Heart left ventricle (tissue), 16 donors: ENCODE measurements around the gene AMOTL2. TPM values are rescaled to one million over a fixed set of nuclear protein-coding genes. Genes with fewer than 3 reads are reported as not detected.
A peak's percentile ranks its signal among the peaks of the same experiment; 100 is the strongest.

Experiments used
- ATAC-seq, 4 donors: fragments of 200-7000 bp; cut with Tn5 transposase; one replicate each; pipeline ENCODE4 v1.9.1; 2020 to 2022; ENCODE audit warnings: moderate library complexity in 4 of 4, mild to moderate bottlenecking in 3 of 4, moderate number of reproducible peaks in 1 of 4
- DNase-seq, 5 donors: peaks; one replicate each; pipeline ENCODE4 v3.0.0-alpha.2; 2020
- H3K27ac ChIP-seq, 12 donors: fragments of 200-600 bp; sonication (generic) in 4 of 12; one replicate each; pipeline versions ENCODE4 v1.5.0 to v1.8.0; 2016 to 2022; ENCODE audit warnings: mild to moderate bottlenecking in 2 of 12
- H3K27me3 ChIP-seq, 9 donors: fragments of 200-600 bp; sonication (generic) in 2 of 9; one replicate each; pipeline versions ENCODE4 v1.5.1 to v1.8.0; 2016 to 2022; ENCODE audit warnings: mild to moderate bottlenecking in 3 of 9
- H3K36me3 ChIP-seq, 9 donors: fragments of 200-600 bp; sonication (generic) in 2 of 9; one replicate each; pipeline versions ENCODE4 v1.5.0 to v1.8.0; 2018 to 2022; ENCODE audit warnings: mild to moderate bottlenecking in 2 of 9
- H3K4me1 ChIP-seq, 12 donors: fragments of 200-600 bp; sonication (generic) in 4 of 12; one replicate each; pipeline versions ENCODE4 v1.5.0 to v1.8.0; 2016 to 2022; ENCODE audit warnings: mild to moderate bottlenecking in 3 of 12
- H3K4me3 ChIP-seq, 12 donors: fragments of 200-600 bp; sonication (generic) in 4 of 12; one replicate each; pipeline versions ENCODE4 v1.5.0 to v1.8.0; 2017 to 2022; ENCODE audit warnings: mild to moderate bottlenecking in 9 of 12, moderate library complexity in 4 of 12
- H3K9me3 ChIP-seq, 12 donors: fragments of 200-600 bp; sonication (generic) in 4 of 12; one replicate each; pipeline versions ENCODE4 v1.5.0 to v1.8.0; 2016 to 2022; ENCODE audit warnings: mild to moderate bottlenecking in 1 of 12
- POLR2A ChIP-seq, 2 donors: fragments of 450-650 bp; IDR thresholded peaks; one replicate each; pipeline ENCODE4 v1.6.1; 2017; ENCODE audit warnings: antibody characterized with exemption in 2 of 2, mild to moderate bottlenecking in 2 of 2, moderate library complexity in 2 of 2
- WGBS, 4 donors: extraction: QIAGEN DNeasy Blood & Tissue Kit in 2 of 4; methylation state at CpG; one replicate each; pipeline versions ENCODE4 v1.1.5 to v1.1.7; 2013 to 2018; 5-methylcytosine and 5-hydroxymethylcytosine counted together
- intact Hi-C, 10 donors: fragments of 100-400 bp; cut with DNase I; formaldehyde crosslinking; loops; one replicate each; pipeline versions ENCODE4 v1.11.1 to v1.14.2; 2022
- polyA plus RNA-seq, 2 donors: library from polyadenylated mRNA; stranded (reverse); fragments of 200-250 nt; gene quantifications; one replicate each; pipeline ENCODE4 v1.2.3, GENCODE V29; 2013
- total RNA-seq, 9 donors: library from RNA; depleted of rRNA in 2 of 9; stranded (reverse); fragments of >200 nt in 2 of 9; fragmentation: NEBNext Ultra II Directional in 3 of 9; extraction: Animal tissue kit (Norgen Biotek cat#: 25700) in 3 of 9; gene quantifications; one replicate each; pipeline versions ENCODE4 v1.1.0 to v1.2.4, GENCODE V29; 2016 to 2023
- TF ChIP-seq, protein P1 (sequence below), 12 donors: fragments of 200-600 bp; sonication (generic) in 4 of 12; IDR thresholded peaks; one replicate each; pipeline versions ENCODE4 v1.5.0 to v1.8.0; 2018 to 2022; ENCODE audit warnings: antibody characterized with exemption in 12 of 12, mild to moderate bottlenecking in 5 of 12
- donor health status: ischemic (EF 13 %, LVEDD 7.1; RV severe dilation, severe dysfunction).
- donor health status: healthy with polysubstance abuse.
- donor health status: DM: no; HTN: yes; CAD: no.
- donor health status: DM: no; HTN: no; CAD: no.
- donor health status: ischemic (EF 25% LVEDD 6.9; RV normal size, moderate dysfunction).
- donor health status: ischemic (EF 25% LVEDD 5.7; RV mildly dilated, moderate dysfunction).
- donor health status: healthy.
- donor health status: DM: yes; HTN: yes; CAD: no.
- donor health status: ischemic (EF 35%, LVEDD 5.7; RV mildly dilated, moderate dysfunction).
- donor health status: nonischemic (EF 11% LVEDD 7.7; RV severe dilation, severe dysfunction).
- donor health status: DM: yes; HTN: yes; CAD: no.
- donor health status: PGD.
- donor health status: ischemic (EF 29% LVEDD 5.4; RV normal size, mild dysfunction).
- donor health status: nonischemic (EF 23%, LVEDD 6.1; RV moderate dilation, normal function).

The AMOTL2 gene
- total and polyA plus RNA-seq, 11 donors: 19.0 to 109 (median 48.9) TPM

DNA sequence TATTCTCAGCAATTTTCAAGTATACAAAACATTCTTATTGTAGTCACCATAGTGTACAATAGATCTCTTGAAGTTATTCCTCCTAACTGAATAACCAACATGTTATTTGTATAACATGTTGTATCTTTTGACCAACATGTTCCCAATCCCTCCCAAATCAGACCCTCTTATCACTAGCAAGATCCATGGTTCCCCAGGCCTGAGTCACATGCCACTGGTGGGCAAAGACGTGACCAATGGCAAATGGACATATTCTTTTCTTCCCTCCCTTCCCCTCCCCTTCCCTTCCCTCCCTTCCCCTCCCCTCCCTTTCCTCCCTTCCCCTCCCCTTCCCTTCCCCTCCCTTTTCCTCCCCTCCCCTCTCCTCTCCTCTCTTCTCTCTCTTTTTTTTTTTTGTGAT, 45.4 kb downstream of the AMOTL2 start:
- ATAC-seq (no peak), DNase-seq (no peak)
- H3K4me3 ChIP-seq: no peak overlapping the region
- TF ChIP-seq, protein P1, sequence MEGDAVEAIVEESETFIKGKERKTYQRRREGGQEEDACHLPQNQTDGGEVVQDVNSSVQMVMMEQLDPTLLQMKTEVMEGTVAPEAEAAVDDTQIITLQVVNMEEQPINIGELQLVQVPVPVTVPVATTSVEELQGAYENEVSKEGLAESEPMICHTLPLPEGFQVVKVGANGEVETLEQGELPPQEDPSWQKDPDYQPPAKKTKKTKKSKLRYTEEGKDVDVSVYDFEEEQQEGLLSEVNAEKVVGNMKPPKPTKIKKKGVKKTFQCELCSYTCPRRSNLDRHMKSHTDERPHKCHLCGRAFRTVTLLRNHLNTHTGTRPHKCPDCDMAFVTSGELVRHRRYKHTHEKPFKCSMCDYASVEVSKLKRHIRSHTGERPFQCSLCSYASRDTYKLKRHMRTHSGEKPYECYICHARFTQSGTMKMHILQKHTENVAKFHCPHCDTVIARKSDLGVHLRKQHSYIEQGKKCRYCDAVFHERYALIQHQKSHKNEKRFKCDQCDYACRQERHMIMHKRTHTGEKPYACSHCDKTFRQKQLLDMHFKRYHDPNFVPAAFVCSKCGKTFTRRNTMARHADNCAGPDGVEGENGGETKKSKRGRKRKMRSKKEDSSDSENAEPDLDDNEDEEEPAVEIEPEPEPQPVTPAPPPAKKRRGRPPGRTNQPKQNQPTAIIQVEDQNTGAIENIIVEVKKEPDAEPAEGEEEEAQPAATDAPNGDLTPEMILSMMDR (IDR thresholded peaks at IDR 0.05): no peak
- TF ChIP-seq POLR2A (IDR thresholded peaks at IDR 0.05): no peak
- H3K9me3 ChIP-seq: no peaks in the 10 kb centered on the region
- peaks cover 0 to 66% (median 46%) of the 10 kb centered on the region in 12 donors for H3K4me1 ChIP-seq
- 85 to 94% (median 86%) methylated on average over 1 of the region's 1 CpG for WGBS, 4 donors
- intact Hi-C loops: no loop called here
- no peak overlapping the region for H3K27ac ChIP-seq
- no peaks in the 10 kb centered on the region for H3K36me3 ChIP-seq
- H3K27me3 ChIP-seq: no peaks in the 10 kb centered on the region

DNA sequence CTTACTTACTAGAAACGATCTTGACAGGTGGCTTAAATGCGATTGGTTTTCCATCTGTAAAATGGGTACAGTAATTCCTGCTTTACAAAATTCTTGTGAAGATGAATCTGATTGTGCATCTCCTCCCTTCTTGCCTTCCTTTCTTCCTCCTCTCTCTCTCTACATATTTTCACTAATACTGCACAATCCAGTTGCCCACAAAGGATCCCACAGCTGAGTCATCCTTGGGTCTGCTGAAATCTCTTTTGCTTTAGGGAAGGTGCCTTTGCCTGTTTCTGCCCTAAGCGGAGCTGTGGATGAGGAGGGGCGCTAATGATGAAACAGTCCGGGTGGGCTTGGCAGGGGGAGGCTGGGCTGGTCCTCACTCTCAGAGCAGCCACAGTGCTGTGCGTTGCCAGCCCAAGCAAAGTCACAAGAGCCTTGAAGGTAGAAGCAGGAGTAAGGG, 46.1 kb downstream of the AMOTL2 start:
- TF ChIP-seq POLR2A (IDR thresholded peaks at IDR 0.05): no peak
- TF ChIP-seq, protein P1 (IDR thresholded peaks at IDR 0.05): no peak
- no peak for ATAC-seq
- Histone ChIP-seq H3K4me1 (peaks cover 0 to 59% (median 41%) of the 10 kb centered on the region in 12 donors), H3K9me3 (no peaks in the 10 kb centered on the region), H3K27me3 (no peaks in the 10 kb centered on the region), H3K4me3 (no peak overlapping the region), H3K27ac (peak overlapping the region in 1 of 12 donors; percentile 13), H3K36me3 (no peaks in the 10 kb centered on the region)
- WGBS, 4 donors: 76 to 89% (median 87%) methylated on average over 6 of the region's 6 CpGs
- intact Hi-C loops: no loop called here
- DNase-seq: no peak

DNA sequence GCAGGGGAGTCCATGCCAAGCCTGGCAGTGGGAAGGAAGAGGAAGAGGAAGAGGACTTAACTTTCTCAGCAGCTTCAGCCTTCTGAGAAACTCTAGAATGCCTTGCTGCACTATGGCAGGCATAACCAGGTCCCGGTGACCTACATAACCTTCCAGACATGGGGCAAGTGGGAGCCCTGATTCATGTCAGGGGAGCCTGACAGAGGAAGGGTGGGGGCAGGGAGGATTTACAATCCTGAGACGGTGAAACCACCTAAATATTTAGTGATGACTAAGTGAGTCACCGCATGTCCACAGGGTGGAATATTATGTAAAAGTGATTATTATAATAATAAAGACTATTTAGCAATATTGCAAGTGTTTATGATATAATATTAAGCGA, 46.7 kb downstream of the AMOTL2 start:
- H3K27me3 ChIP-seq: no peaks in the 10 kb centered on the region
- ATAC-seq: peak in 1 of 4 donors; percentile 10
- peak overlapping the region in 8 of 12 donors; percentile 3 to 67 (median 37) for H3K27ac ChIP-seq
- no peaks in the 10 kb centered on the region for H3K36me3 ChIP-seq
- intact Hi-C loops: no loop called here
- WGBS, 4 donors: 72 to 80% (median 77%) methylated on average over 4 of the region's 4 CpGs
- TF ChIP-seq, protein P1 (IDR thresholded peaks at IDR 0.05): no peak
- DNase-seq: no peak
- H3K4me1 ChIP-seq: peaks cover 0 to 54% (median 40%) of the 10 kb centered on the region in 12 donors
- H3K4me3 ChIP-seq: no peak overlapping the region
- H3K9me3 ChIP-seq: no peaks in the 10 kb centered on the region

DNA sequence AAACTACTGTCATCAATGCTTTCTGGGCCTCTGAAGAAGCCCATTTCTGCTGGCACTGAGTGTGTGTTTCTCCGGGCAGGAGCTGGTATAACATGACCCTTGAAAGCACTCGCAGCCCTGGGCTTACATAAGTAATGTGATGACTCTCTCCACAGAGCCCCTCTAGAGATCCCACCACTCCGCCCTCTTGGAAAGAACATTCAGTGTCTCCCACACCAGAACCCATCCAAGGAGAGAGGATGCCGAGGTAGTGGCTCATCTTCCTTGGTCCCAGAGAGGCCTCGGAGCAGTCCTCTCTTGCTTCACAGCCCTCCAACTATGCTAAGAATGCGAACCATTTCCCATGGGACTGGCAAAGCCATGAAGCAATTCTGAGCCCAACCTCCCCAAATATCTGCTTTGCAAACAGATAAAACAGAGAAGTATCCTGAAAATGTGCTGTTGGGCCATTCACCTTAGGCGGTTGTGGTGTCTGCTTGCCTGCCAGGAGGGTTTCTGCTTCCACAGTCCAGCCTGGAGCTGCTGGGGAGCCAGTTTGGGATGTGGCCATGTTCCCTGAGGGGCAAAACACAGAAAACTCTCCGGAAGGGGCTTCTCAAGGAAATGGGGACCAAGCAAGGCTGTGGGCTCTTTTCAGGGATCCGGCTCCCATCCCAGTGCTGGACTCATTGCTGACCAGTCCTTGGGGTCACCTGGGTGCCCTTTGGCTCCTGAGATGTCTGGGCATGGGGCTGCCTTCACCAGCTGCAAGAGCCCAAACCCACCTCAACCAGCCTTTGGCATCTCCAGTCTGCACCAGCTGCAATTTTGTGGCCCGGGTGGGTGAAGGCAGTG, 47.3 kb downstream of the AMOTL2 start:
- Histone ChIP-seq H3K27me3 (no peaks in the 10 kb centered on the region), H3K36me3 (no peaks in the 10 kb centered on the region), H3K27ac (peak overlapping the region in 11 of 12 donors; percentile 3 to 67 (median 35)), H3K4me1 (peaks cover 0 to 49% (median 37%) of the 10 kb centered on the region in 12 donors), H3K9me3 (no peaks in the 10 kb centered on the region), H3K4me3 (no peak overlapping the region)
- intact Hi-C loops: no loop called here
- ATAC-seq: peak; percentile 47 to 79 (median 64)
- DNase-seq: peak in 2 of 5 donors; percentile 45 to 48
- 36 to 47% (median 44%) methylated on average over 10 of the region's 10 CpGs for WGBS, 4 donors
- no peak for TF ChIP-seq POLR2A (IDR thresholded peaks at IDR 0.05)
- TF ChIP-seq, protein P1 (IDR thresholded peaks at IDR 0.05): no peak
